Breast epithelium (tissue), 4 donors: ENCODE measurements around the gene ZPBP. TPM values are rescaled to one million over a fixed set of nuclear protein-coding genes. Genes with fewer than 3 reads are reported as not detected.

Experiments
- DNase-seq, 2 donors: peaks; one replicate each; pipeline ENCODE4 v3.0.0-alpha.2; 2019; ENCODE audit warnings: low spot score in 2 of 2
- H3K27ac ChIP-seq, 2 donors: fragments of 200-600 bp; sonication (generic) in 1 of 2; one replicate each; pipeline ENCODE4 v1.5.1; 2016 to 2019; ENCODE audit warnings: mild to moderate bottlenecking in 1 of 2
- H3K27me3 ChIP-seq, 2 donors: fragments of 200-600 bp; sonication (generic) in 1 of 2; one replicate each; pipeline versions ENCODE4 v1.5.1 to v1.6.0; 2017 to 2019; ENCODE audit warnings: control low read depth in 1 of 2, mild to moderate bottlenecking in 1 of 2
- H3K36me3 ChIP-seq: fragments of 200-600 bp; one replicate; pipeline ENCODE4 v1.5.1; 2019
- H3K4me1 ChIP-seq, 2 donors: fragments of 200-600 bp; sonication (generic); one replicate each; pipeline ENCODE4 v1.5.1; 2016 to 2019; ENCODE audit warnings: control low read depth in 1 of 2
- H3K4me3 ChIP-seq, 3 donors: fragments of 200-600 bp; sonication (generic); 1 replicate in 2 of 3; 2 replicates in 1 of 3; pipeline ENCODE4 v1.5.1; 2016 to 2019; ENCODE audit warnings: mild to moderate bottlenecking in 3 of 3, moderate library complexity in 2 of 3
- H3K9me3 ChIP-seq, 2 donors: fragments of 200-600 bp; sonication (generic) in 1 of 2; one replicate each; pipeline ENCODE4 v1.5.1; 2016 to 2019; ENCODE audit warnings: control low read depth in 1 of 2
- CTCF ChIP-seq, 3 donors: fragments of 450-650 bp; IDR thresholded peaks; one replicate each; pipeline ENCODE4 v1.5.1; 2016 to 2017; ENCODE audit warnings: antibody characterized with exemption in 3 of 3, mild to moderate bottlenecking in 3 of 3, moderate library complexity in 3 of 3
- POLR2A ChIP-seq: fragments of 450-650 bp; IDR thresholded peaks from one replicate; pipeline ENCODE4 v1.6.1; 2016; ENCODE audit warnings: antibody characterized with exemption, mild to moderate bottlenecking, moderate library complexity
- POLR2AphosphoS5 ChIP-seq, 3 donors: sonication (generic); formaldehyde crosslinking; IDR thresholded peaks; one replicate each; pipeline ENCODE4 v1.6.1; 2017; ENCODE audit warnings: antibody characterized with exemption in 3 of 3
- intact Hi-C: fragments of 100-400 bp; cut with DNase I; formaldehyde crosslinking; loops from one replicate; pipeline ENCODE4 v1.15.1; 2023; ENCODE audit warnings: low total_unique reads
- total RNA-seq, 3 donors: library from RNA; depleted of rRNA; stranded (reverse); fragments of >200 nt; gene quantifications; one replicate each; pipeline ENCODE4 v1.1.0, GENCODE V29; 2016

ZPBP gene
- total RNA-seq, 3 donors from 2014 or later = not detected

GRCh38 chr7:50138101-50138500, 45.1 kb upstream of the ZPBP start:
- intact Hi-C loops = no loop called here
- no peak overlapping the region for H3K27ac ChIP-seq
- no peak for DNase-seq
- H3K4me3 ChIP-seq = no peak overlapping the region
- no peaks in the 10 kb centered on the region for H3K27me3 ChIP-seq
- H3K36me3 ChIP-seq = no peaks in the 10 kb centered on the region
- no peaks in the 10 kb centered on the region for H3K4me1 ChIP-seq
- H3K9me3 ChIP-seq = no peaks in the 10 kb centered on the region
- TF ChIP-seq POLR2A (no peak), POLR2AphosphoS5 (IDR thresholded peaks at IDR 0.05) (no peak), CTCF (IDR thresholded peaks at IDR 0.05) (no peak)

GRCh38 chr7:50125766-50126165, 32.7 kb upstream of the ZPBP start:
- Histone ChIP-seq H3K36me3 (no peaks in the 10 kb centered on the region), H3K27me3 (no peaks in the 10 kb centered on the region), H3K4me1 (no peaks in the 10 kb centered on the region), H3K4me3 (no peak overlapping the region), H3K27ac (no peak overlapping the region), H3K9me3 (peaks cover 0 to 8% of the 10 kb centered on the region in 2 donors)
- TF ChIP-seq CTCF (IDR thresholded peaks at IDR 0.05) (no peak), POLR2A (no peak), POLR2AphosphoS5 (IDR thresholded peaks at IDR 0.05) (no peak)
- intact Hi-C loops = no loop called here
- DNase-seq = no peak

GRCh38 chr7:50121286-50121685, 28.2 kb upstream of the ZPBP start:
- H3K4me3 ChIP-seq = no peak overlapping the region
- peaks cover 0 to 3% of the 10 kb centered on the region in 2 donors for H3K27me3 ChIP-seq
- no peaks in the 10 kb centered on the region for H3K4me1 ChIP-seq
- no peak for TF ChIP-seq POLR2AphosphoS5 (IDR thresholded peaks at IDR 0.05)
- no peak for TF ChIP-seq CTCF (IDR thresholded peaks at IDR 0.05)
- TF ChIP-seq POLR2A = no peak
- no peaks in the 10 kb centered on the region for H3K36me3 ChIP-seq
- DNase-seq = no peak
- intact Hi-C loops = no loop called here
- no peak overlapping the region for H3K27ac ChIP-seq
- no peaks in the 10 kb centered on the region for H3K9me3 ChIP-seq

- TF ChIP-seq POLR2AphosphoS5 (IDR thresholded peaks at IDR 0.05) (no peak), POLR2A (no peak), CTCF (IDR thresholded peaks at IDR 0.05) (no peak)
- H3K4me1 ChIP-seq = no peaks in the 10 kb centered on the region
- intact Hi-C loops = no loop called here
- peaks cover 0 to 3% of the 10 kb centered on the region in 2 donors for H3K27me3 ChIP-seq
- H3K27ac ChIP-seq = no peak overlapping the region
- no peak overlapping the region for H3K4me3 ChIP-seq
- no peaks in the 10 kb centered on the region for H3K36me3 ChIP-seq
- no peaks in the 10 kb centered on the region for H3K9me3 ChIP-seq
- no peak for DNase-seq
These were observed 27.0 kb upstream of the ZPBP start for GRCh38 chr7:50119815-50120637.

GRCh38 chr7:50112250-50112649, 19.2 kb upstream of the ZPBP start:
- H3K4me3 ChIP-seq = no peak overlapping the region
- no peak overlapping the region for H3K27ac ChIP-seq
- H3K27me3 ChIP-seq = no peaks in the 10 kb centered on the region
- no peak for DNase-seq
- intact Hi-C loops = no loop called here
- H3K9me3 ChIP-seq = peaks cover 3 to 17% of the 10 kb centered on the region in 2 donors
- TF ChIP-seq POLR2A (no peak), POLR2AphosphoS5 (IDR thresholded peaks at IDR 0.05) (no peak), CTCF (IDR thresholded peaks at IDR 0.05) (no peak)
- H3K36me3 ChIP-seq = no peaks in the 10 kb centered on the region
- no peaks in the 10 kb centered on the region for H3K4me1 ChIP-seq
